Spleen (tissue), 7 donors: ENCODE measurements around the gene OR52I1.

Experiments used
- POLR2A ChIP-seq, 3 donors: fragments of 450-650 bp; IDR thresholded peaks; one replicate each; pipeline ENCODE4 v1.5.1; 2017; ENCODE audit warnings: antibody characterized with exemption in 3 of 3, mild to moderate bottlenecking in 1 of 3
- TF ChIP-seq, protein P1 (sequence below), 11 experiments: fragments of 200-600 bp in 7 of 11; fragments of 450-650 bp in 4 of 11; sonication (generic) in 4 of 11; IDR thresholded peaks in 8 of 11; conservative IDR thresholded peaks in 3 of 11; 1 replicate in 7 of 11; 2 replicates in 4 of 11; pipeline versions ENCODE4 v1.4.0 to v1.8.0; 2016 to 2021; ENCODE audit warnings: antibody characterized with exemption in 11 of 11, inconsistent platforms in 4 of 11, mild to moderate bottlenecking in 1 of 11
- donor health status: DM: no; HTN: no; CAD: no; lungs with moderate emphysema.
- donor health status: DM: no; HTN: no; CAD: no.
- donor health status: DM: no; HTN: no; CAD: no.

DNA sequence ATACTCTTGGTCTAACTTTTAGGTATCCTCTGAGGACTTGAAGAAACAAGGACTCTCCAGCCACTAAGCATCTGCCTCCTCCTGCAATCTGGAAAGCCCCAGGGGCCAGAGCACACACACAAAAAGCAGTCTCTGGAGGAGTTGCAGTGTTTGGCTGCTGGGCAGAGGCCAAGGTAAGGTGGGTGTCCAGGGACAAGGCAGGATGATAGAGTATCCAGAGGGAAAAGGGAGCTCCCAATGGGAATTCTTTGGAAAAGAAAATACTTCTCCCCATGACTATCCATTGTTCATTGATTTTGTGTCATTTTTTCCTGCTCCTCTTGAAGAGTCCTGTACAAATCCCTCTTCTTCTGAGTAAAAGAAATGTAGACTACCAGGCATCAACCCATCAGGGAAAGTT lies 12.4 kb upstream of the OR52I1 start, which contains the start of gene OR52I2:
- TF ChIP-seq, protein P1, sequence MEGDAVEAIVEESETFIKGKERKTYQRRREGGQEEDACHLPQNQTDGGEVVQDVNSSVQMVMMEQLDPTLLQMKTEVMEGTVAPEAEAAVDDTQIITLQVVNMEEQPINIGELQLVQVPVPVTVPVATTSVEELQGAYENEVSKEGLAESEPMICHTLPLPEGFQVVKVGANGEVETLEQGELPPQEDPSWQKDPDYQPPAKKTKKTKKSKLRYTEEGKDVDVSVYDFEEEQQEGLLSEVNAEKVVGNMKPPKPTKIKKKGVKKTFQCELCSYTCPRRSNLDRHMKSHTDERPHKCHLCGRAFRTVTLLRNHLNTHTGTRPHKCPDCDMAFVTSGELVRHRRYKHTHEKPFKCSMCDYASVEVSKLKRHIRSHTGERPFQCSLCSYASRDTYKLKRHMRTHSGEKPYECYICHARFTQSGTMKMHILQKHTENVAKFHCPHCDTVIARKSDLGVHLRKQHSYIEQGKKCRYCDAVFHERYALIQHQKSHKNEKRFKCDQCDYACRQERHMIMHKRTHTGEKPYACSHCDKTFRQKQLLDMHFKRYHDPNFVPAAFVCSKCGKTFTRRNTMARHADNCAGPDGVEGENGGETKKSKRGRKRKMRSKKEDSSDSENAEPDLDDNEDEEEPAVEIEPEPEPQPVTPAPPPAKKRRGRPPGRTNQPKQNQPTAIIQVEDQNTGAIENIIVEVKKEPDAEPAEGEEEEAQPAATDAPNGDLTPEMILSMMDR (IDR thresholded peaks at IDR 0.05 in 8 of 11, conservative IDR thresholded peaks at IDR 0.05 in 3 of 11) = no peak
- TF ChIP-seq POLR2A (IDR thresholded peaks at IDR 0.05) = no peak
